Colonic mucosa (tissue), 4 donors: Measurements from ENCODE around the gene CACNG4. TPM values are rescaled to one million over a fixed set of nuclear protein-coding genes. Genes with fewer than 3 reads are reported as not detected.
A peak's percentile ranks its signal among the peaks of the same experiment; 100 is the strongest.

Source experiments
- DNase-seq: peaks from one replicate; pipeline ENCODE4 v3.0.0-alpha.2; 2020
- H3K27ac ChIP-seq: fragments of 200-600 bp; one replicate; pipeline ENCODE4 v1.8.0; 2021
- H3K27me3 ChIP-seq: fragments of 200-600 bp; one replicate; pipeline ENCODE4 v1.8.0; 2021
- H3K36me3 ChIP-seq: fragments of 200-600 bp; one replicate; pipeline ENCODE4 v1.8.0; 2021
- H3K4me1 ChIP-seq: fragments of 200-600 bp; one replicate; pipeline ENCODE4 v1.8.0; 2021; ENCODE audit warnings: mild to moderate bottlenecking
- H3K4me3 ChIP-seq: fragments of 200-600 bp; one replicate; pipeline ENCODE4 v1.8.0; 2021
- H3K9ac ChIP-seq, 2 donors: one replicate each; pipeline ENCODE4 v1.7.0; 2013; ENCODE audit warnings: control low read depth in 2 of 2, low read depth in 2 of 2, low read length in 2 of 2
- H3K9me3 ChIP-seq: fragments of 200-600 bp; one replicate; pipeline ENCODE4 v1.8.0; 2021
- intact Hi-C: fragments of 100-400 bp; cut with DNase I; formaldehyde crosslinking; loops from one replicate; pipeline ENCODE4 v1.14.1; 2022
- total RNA-seq, 2 donors: library from RNA; stranded (reverse); fragmentation: NEBNext Ultra II Directional in 1 of 2; extraction: Animal tissue kit (Norgen Biotek cat#: 25700) in 1 of 2; gene quantifications; one replicate each; pipeline ENCODE4 v1.2.1, GENCODE V29; 2021
- TF ChIP-seq, protein P1 (sequence below): fragments of 200-600 bp; IDR thresholded peaks from one replicate; pipeline ENCODE4 v1.8.0; 2022; ENCODE audit warnings: antibody characterized with exemption, mild to moderate bottlenecking
- donor health status: healthy.
- donor health status: DM: no; HTN: no; CAD: no.
- donor health status: DM: no; HTN: no; CAD: no.

Gene CACNG4
- total RNA-seq, 2 donors from 2014 or later, result 0.20 to 0.35 TPM

DNA sequence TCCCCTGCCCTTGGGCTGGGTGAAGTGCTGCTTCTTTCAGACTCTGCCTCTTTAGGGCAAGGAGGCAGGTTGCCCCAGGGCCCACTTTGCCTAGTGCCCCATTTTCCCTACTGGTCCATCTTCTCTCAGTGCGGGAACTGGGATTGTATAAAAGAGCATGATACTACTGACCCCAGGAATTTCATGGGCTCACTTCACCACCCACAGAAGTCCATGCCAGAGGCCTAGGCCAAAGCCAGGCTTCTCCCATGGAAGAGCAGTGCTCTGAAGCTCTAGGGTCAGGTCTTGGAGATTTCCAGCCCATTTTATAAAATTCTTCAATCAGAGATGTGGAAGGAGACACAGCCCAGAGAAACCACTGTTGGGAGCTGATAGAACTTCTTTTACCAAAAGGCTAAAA is 85.6 kb downstream of the CACNG4 start:
- TF ChIP-seq, protein P1, sequence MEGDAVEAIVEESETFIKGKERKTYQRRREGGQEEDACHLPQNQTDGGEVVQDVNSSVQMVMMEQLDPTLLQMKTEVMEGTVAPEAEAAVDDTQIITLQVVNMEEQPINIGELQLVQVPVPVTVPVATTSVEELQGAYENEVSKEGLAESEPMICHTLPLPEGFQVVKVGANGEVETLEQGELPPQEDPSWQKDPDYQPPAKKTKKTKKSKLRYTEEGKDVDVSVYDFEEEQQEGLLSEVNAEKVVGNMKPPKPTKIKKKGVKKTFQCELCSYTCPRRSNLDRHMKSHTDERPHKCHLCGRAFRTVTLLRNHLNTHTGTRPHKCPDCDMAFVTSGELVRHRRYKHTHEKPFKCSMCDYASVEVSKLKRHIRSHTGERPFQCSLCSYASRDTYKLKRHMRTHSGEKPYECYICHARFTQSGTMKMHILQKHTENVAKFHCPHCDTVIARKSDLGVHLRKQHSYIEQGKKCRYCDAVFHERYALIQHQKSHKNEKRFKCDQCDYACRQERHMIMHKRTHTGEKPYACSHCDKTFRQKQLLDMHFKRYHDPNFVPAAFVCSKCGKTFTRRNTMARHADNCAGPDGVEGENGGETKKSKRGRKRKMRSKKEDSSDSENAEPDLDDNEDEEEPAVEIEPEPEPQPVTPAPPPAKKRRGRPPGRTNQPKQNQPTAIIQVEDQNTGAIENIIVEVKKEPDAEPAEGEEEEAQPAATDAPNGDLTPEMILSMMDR, result no peak
- DNase-seq, result no peak
- H3K4me1 ChIP-seq, result no peaks in the 10 kb centered on the region
- H3K9ac ChIP-seq, result no peak overlapping the region
- intact Hi-C loops, result no loop called here
- H3K27me3 ChIP-seq, result no peaks in the 10 kb centered on the region
- H3K36me3 ChIP-seq, result no peaks in the 10 kb centered on the region
- no peaks in the 10 kb centered on the region for H3K9me3 ChIP-seq
- H3K27ac ChIP-seq, result no peak overlapping the region
- no peak overlapping the region for H3K4me3 ChIP-seq

DNA sequence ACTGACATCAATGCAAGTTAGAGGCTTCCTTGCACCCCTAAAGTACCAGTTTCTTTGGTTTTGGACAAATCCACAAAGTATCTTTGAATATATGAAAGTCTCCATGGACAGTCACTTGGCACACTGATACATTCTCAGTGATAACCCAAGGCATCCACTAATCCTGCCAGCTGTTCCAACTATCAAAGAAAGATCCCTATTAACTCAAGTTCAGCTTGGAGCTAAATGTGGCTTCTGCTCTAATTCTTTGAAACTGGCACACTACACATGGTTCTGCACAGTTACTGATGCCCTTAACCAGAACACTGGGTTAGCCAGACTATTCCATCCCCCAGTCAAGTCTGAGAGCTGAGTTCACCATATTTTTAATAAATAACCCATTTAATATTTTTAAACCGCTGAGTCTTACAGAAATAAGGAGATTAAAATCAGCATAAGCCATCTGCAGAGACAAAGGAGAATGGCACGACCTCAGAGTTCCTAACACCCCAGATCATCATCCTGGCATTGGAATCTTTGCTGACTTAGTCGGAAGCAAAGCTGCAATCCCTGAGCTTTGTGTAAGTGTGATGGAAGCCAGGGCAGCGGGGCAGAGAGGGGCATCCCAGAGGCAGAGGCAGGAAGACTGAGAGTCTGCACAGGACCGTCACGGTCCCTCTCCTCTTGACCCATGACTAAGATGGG is 86.1 kb downstream of the CACNG4 start:
- no peak overlapping the region for H3K27ac ChIP-seq
- no peaks in the 10 kb centered on the region for H3K9me3 ChIP-seq
- no peaks in the 10 kb centered on the region for H3K4me1 ChIP-seq
- H3K36me3 ChIP-seq, result no peaks in the 10 kb centered on the region
- no peaks in the 10 kb centered on the region for H3K27me3 ChIP-seq
- intact Hi-C loops, result no loop called here
- no peak for DNase-seq
- no peak overlapping the region for H3K4me3 ChIP-seq
- H3K9ac ChIP-seq, result no peak overlapping the region
- TF ChIP-seq, protein P1, result no peak

DNA sequence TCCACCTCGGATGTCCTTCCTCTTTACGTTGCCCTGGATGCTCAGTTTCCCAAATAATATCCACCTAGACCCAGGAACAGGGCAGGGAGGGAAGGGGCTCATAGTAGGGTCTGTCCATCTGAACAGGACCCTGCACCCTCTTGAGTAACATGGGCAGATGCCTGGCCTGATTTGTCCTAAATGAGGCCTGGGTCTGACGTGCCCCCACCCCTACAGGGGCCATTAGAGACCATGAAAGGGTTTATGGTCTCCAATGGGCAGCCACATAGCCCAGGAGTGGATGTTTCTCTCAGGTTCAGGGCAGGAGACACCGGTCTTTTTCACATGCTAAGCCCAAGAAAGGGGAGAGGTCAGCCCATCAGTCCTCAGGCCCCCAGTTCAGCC is 86.6 kb downstream of the CACNG4 start:
- DNase-seq, result no peak
- H3K27ac ChIP-seq, result no peak overlapping the region

DNA sequence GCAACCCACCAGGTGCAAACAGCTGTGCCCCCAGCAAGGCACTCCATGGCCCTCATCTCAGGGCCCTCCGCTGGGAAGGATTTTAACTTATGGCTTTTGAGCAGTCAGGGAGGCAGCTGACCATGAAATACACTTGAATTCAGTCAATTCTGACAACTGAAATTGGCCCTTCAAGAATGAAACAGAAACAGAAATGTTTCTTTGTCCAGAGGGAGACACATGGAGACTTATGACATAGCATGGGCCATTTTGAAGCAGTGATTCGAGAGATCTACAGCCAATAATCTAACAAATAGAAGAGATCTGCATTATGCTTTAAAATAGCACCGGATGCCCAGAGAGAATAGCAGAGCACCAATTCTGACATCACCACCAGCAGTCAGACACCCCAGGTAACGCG is 87.3 kb downstream of the CACNG4 start:
- intact Hi-C loops, result no loop called here
- DNase-seq, result no peak

More for the DNA sequence above, 86.6 kb downstream of the CACNG4 start:
- no peaks in the 10 kb centered on the region for H3K27me3 ChIP-seq
- no peaks in the 10 kb centered on the region for H3K9me3 ChIP-seq
- peaks cover under 1% of the 10 kb centered on the region for H3K4me1 ChIP-seq
- intact Hi-C loops, result no loop called here
- TF ChIP-seq, protein P1, result no peak
- H3K9ac ChIP-seq, result no peak overlapping the region
- no peak overlapping the region for H3K4me3 ChIP-seq
- no peaks in the 10 kb centered on the region for H3K36me3 ChIP-seq

DNA sequence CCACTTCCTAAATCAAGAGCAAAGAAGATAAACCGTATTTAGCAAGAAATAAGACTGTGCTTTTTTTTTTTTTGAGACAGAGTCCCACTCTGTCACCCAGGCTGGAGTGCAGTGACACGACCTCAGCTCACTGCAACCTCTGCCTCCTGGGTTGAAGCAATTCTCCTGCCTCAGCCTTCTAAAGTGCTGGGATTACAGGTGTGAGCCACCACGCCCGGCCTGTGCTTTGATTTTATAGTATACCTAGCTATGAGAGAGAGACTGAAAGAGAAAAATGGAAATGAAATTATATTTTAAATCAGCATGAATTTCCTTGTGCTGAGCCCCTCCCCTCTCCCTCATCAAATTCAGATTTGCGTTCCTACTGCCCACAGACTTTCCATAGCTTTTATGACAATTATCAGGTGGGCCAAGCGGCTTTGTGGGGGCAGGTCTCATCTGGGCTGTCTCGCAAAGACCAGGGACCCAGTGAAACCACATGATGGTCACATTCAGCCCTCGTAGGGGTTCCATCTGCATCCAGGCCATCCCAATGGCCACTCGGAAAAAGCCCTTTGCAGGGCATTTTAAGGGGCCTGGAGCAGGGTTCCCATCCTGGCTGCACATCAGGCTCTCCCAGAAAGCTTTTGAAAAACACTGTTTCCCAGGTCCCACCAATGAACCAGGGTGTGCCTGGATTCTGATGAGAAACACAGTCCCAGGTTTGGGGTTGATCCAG is 88.4 kb downstream of the CACNG4 start:
- intact Hi-C loops, result no loop called here
- Histone ChIP-seq H3K4me1 (peaks cover 10% of the 10 kb centered on the region), H3K27me3 (no peaks in the 10 kb centered on the region), H3K9ac (no peak overlapping the region), H3K27ac (no peak overlapping the region), H3K4me3 (no peak overlapping the region), H3K9me3 (no peaks in the 10 kb centered on the region), H3K36me3 (no peaks in the 10 kb centered on the region)
- TF ChIP-seq, protein P1, result no peak
- DNase-seq, result peak; percentile 47

More for the DNA sequence above, 87.3 kb downstream of the CACNG4 start:
- H3K27ac ChIP-seq, result no peak overlapping the region
- no peaks in the 10 kb centered on the region for H3K27me3 ChIP-seq
- TF ChIP-seq, protein P1, result no peak
- peaks cover 8% of the 10 kb centered on the region for H3K4me1 ChIP-seq
- no peaks in the 10 kb centered on the region for H3K9me3 ChIP-seq
- H3K9ac ChIP-seq, result no peak overlapping the region
- no peaks in the 10 kb centered on the region for H3K36me3 ChIP-seq
- H3K4me3 ChIP-seq, result no peak overlapping the region
